Measurements from ENCODE around the gene ARHGAP15.

DNA sequence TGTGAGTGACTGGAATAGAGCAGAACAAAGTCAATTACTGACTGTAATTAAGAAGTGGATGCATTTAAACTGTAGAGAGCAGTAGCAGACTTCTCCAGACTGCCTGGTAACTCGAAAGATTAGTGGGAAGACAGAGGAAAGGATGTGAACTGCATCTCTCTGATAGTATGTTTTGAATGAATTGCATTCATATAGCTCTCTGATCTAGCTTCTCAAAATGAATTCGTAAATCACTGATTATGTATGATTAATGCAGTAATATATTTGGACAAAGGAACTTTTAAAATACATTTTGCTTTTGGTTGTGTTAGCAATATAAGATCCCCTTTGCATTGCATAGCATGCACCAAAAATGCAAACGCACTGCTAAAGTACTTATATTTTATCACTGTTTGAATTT lies 304.0 kb downstream of the ARHGAP15 start:
- TF ChIP-seq, protein P1, sequence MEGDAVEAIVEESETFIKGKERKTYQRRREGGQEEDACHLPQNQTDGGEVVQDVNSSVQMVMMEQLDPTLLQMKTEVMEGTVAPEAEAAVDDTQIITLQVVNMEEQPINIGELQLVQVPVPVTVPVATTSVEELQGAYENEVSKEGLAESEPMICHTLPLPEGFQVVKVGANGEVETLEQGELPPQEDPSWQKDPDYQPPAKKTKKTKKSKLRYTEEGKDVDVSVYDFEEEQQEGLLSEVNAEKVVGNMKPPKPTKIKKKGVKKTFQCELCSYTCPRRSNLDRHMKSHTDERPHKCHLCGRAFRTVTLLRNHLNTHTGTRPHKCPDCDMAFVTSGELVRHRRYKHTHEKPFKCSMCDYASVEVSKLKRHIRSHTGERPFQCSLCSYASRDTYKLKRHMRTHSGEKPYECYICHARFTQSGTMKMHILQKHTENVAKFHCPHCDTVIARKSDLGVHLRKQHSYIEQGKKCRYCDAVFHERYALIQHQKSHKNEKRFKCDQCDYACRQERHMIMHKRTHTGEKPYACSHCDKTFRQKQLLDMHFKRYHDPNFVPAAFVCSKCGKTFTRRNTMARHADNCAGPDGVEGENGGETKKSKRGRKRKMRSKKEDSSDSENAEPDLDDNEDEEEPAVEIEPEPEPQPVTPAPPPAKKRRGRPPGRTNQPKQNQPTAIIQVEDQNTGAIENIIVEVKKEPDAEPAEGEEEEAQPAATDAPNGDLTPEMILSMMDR (conservative IDR thresholded peaks at IDR 0.05), result no peak
- TF ChIP-seq EZH2 (IDR thresholded peaks at IDR 0.05; ENCODE audit: low read depth), result no peak
